GM21786 (cell line): ENCODE measurements around the gene DHCR7.

Experiments used
- ATAC-seq: cut with Tn5 transposase; IDR thresholded peaks from one replicate; pipeline ENCODE4 v1.9.1; 2021; ENCODE audit not compliant: unreplicated experiment

Gene DHCR7

GRCh38 chr11:71420455-71421241, 27.5 kb downstream of the DHCR7 start:
- no peak for ATAC-seq

DNA sequence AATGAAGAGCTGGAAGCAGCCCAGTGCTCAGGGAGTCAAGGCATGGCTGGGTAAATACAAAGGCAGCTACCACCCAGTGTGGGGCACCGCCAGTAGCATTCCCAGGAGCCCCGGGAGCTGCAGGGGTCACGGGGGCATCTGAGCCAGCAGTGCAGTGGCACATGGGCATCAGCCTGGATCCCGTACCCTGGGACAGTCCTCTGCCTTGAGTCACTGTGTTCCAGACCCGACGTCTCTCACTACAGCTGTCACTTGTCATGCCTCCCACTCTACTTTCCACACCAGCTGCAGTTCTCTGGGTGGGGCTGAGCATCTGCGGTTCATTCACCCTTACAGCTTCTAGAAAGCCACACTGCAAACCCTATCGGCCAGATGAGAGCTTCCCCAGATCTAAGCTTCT, 29.6 kb downstream of the DHCR7 start:
- peak; percentile 68 for ATAC-seq

DNA sequence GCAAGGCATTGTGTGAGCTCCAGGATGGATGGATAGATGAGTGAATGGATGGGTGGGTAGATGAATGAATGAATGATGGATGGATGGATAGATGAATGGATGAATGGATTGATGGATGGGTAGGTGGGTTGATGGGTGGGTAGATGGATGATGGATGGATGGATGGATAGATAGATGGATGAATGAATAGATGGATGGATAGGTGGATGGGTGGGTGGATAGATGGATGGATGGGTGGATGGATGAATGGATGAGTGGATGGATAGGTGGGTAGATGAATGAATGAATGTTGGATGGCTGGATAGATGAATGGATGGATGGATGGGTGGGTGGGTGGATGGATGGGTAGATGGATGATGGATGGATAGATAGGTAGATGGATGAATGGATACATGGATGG, 33.5 kb downstream of the DHCR7 start:
- no peak for ATAC-seq

- no peak for ATAC-seq
Measured at GRCh38 chr11:71410363-71410966, 37.7 kb downstream of the DHCR7 start.

DNA sequence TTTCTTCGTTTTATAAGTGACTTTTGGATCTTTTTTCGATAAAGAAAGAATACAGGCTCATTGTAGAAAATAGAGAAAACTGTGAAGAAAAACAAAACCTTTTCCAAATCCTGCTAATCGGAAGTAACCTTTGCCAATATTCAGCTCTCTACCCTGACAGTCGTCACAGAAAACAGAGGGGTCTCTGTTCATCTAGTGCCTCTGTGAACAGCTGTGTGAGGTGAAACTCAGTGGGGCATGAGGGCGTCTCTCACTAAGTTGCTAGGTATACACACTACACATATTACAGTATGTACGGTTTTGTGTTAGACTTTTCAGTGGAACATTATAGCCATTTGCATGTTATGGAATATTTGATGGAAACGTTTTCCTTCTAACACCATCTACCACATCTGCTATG, 39.4 kb downstream of the DHCR7 start:
- no peak for ATAC-seq

DNA sequence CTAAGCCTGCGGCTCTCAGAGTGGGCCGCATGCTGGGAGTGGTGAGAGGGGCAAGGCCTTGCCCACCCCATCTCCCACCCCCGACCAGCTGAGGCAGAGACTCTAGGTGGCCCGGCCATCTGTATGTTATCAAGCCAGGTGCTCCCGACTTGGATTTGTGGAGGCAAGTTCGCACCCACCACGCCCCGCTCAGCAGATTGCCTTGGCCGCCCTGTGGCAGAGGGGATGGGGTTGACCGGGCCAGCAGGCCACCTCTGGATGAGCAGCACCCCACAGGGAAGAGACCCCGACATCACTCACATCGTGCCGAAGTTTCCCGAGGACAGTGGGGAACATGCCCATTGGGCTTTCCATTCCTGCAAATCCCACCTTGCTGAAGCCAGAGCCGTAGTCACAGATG, 40.8 kb downstream of the DHCR7 start:
- ATAC-seq, result no peak

DNA sequence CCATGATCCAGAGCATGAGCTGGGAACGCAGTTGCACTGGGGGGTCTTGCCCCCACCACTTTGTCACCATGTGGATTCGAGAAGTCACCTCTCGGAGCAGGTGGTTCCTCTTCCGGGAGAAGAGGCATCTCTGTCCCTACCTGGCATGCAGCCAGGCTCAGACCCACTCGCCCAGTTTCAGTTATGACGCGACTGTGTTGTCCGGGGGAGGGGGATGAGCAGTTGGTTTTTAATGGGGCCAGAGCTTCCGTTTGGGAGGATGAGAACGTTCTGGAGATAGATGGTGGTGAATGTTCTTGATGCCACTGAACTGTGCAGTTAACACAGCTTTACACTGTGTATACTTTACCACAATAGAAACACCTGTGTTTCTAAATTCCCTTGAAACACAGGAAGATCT, 41.5 kb downstream of the DHCR7 start:
- no peak for ATAC-seq

DNA sequence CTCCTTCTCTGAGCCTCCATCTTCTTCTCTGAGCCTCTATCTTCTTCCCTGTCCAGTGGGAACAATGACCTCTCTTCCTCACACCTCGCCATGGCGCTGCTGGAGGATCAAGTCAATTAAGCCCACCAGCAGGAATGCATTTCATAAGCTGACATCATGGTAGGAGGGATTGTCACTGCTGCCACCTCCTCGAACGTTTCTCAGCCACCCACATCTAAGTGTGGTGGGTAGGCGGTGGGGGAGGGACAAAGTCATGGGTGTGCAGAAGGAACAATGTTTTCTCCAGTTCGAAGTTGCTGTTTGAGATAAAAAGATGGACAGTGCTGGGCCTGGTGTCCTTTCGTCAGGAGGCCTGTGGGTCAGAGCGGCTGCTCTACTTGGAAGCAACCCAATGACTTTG, 44.0 kb downstream of the DHCR7 start:
- no peak for ATAC-seq

GRCh38 chr11:71402878-71403277, 45.3 kb downstream of the DHCR7 start:
- ATAC-seq, result no peak

- ATAC-seq, result no peak
Measured at GRCh38 chr11:71400216-71400615, 48.0 kb downstream of the DHCR7 start.

- ATAC-seq, result no peak
Measured at GRCh38 chr11:71399341-71399740, 48.9 kb downstream of the DHCR7 start.

GRCh38 chr11:71397961-71398360, 50.2 kb downstream of the DHCR7 start:
- no peak for ATAC-seq

- no peak for ATAC-seq
Measured at GRCh38 chr11:71397331-71397860, 50.8 kb downstream of the DHCR7 start.

DNA sequence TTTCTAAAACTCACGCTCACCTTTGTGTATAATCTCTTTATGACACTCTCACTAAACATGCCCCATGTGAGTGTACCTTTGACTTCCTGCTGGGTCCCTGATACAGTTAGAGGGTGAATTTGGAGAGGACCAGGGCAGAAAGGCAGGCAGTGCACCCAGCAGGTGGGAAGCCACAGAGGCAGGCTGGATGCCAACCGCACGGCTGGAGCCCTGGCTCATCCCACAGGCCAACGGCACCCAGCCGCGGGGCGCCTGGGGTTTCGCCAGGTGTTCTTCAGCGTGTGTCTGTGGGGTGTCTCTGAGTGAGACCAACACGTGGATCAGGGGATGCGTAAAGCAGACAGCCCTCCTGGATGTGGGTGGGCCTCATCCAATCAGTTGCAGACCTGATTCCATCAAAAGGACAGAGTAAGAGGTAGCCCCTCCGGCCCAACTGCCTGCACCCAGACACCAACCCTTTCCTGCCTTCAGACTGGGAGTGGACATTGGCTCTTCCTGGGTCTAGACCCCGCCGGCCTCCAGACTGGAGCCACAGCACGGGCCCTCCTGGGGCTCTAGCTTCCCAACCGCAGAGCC, 51.6 kb downstream of the DHCR7 start:
- ATAC-seq, result no peak

- no peak for ATAC-seq
Measured at GRCh38 chr11:71395774-71396173, 52.4 kb downstream of the DHCR7 start.

GRCh38 chr11:71395263-71395560, 53.0 kb downstream of the DHCR7 start:
- ATAC-seq, result no peak

DNA sequence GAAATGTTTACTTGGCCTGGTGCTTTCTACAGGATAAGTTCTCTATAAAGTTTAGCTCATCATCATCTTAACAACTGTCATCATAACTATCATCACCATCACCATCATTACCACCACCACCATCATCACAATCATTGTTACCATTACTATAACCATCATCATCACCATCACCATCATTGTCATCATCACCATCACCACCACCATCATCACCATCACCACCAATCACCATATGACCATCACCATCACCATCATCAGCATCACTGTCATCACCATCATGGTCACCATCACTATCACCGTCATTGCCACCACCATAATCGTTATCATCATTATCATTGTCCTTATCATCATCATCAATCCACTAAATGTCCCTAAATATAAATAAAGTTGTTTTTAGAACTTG, 54.9 kb downstream of the DHCR7 start:
- ATAC-seq, result no peak

DNA sequence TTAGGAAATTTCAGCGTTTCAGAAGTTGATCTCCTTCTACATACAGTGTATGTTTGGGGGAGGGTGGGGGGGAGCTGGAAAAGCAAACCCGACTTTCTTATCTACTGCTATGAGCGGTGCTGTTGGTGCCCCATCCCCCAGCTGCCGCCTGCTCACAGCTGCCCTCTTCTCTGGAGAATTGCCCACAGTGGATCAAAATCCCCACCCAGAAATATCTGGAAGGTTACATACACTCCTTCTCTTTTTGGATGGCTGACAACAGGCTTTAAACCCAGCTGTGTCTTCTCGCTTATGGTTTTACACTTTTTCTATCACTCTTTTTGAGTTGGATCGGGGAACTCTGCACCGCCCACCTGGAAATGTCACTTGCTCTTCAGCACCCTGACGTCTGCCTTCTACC, 56.4 kb downstream of the DHCR7 start:
- no peak for ATAC-seq

- ATAC-seq, result no peak
Measured at GRCh38 chr11:71391352-71391751, 56.8 kb downstream of the DHCR7 start.

DNA sequence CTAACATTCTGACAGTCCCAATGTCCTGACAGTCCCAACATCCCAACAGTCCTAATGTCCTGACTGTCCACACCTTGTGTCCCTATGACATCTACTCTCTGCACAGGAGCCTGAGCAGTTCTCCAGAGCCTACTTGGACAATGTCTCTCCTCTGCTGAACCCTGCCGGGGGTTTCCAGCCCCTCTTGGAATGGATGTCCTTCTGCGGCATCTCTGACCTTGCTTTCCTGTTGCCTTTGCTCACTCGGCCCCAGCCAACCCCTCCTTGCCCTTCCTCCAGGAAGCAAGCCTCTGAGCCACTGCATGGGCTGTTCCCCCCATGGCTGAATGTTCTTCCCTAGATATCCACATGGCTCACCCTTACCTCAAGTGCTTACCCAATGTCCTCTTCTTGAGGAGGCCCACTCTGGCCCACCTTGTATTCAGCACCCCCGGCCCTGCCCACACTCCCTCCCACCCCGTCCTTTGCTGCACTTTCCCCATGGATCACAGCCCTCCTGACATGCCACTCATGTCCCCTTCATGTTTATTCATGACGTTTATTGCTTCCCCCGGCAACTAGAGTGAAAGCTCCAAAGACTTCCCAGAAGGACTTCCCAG, 59.5 kb downstream of the DHCR7 start:
- ATAC-seq, result no peak

GRCh38 chr11:71387784-71388636, 60.2 kb downstream of the DHCR7 start:
- no peak for ATAC-seq
